Neural crest cell (in vitro differentiated cells): Measurements from ENCODE around the gene SNPH. TPM values are rescaled to one million over a fixed set of nuclear protein-coding genes. Genes with fewer than 3 reads are reported as not detected.

Source experiments
- DNase-seq: peaks from one replicate; pipeline ENCODE4 v3.0.0; 2021; ENCODE audit warnings: low read depth, mixed read lengths, low spot score
- H3K27ac Mint-ChIP-seq: one replicate; pipeline ENCODE4 v1.8.0; 2021; ENCODE audit warnings: mild to moderate bottlenecking, mixed read lengths; ENCODE audit not compliant: unreplicated experiment
- H3K27me3 Mint-ChIP-seq: 2 replicates; pipeline ENCODE4 v1.8.0; 2021; ENCODE audit warnings: low read depth, mild to moderate bottlenecking, mixed read lengths
- H3K36me3 Mint-ChIP-seq: 2 replicates; pipeline ENCODE4 v1.8.0; 2021; ENCODE audit warnings: low read depth, mild to moderate bottlenecking, mixed read lengths
- H3K4me1 Mint-ChIP-seq: 2 replicates; pipeline ENCODE4 v1.8.0; 2021; ENCODE audit warnings: mixed read lengths
- H3K4me3 Mint-ChIP-seq: one replicate; pipeline ENCODE4 v1.8.0; 2021; ENCODE audit warnings: mild to moderate bottlenecking, mixed read lengths
- H3K9me3 Mint-ChIP-seq: 2 replicates; pipeline ENCODE4 v1.8.0; 2021; ENCODE audit warnings: mixed read lengths
- total RNA-seq: library from RNA; stranded (reverse); gene quantifications from 2 replicates; pipeline ENCODE4 v1.2.1, GENCODE V29; 2021
- TF ChIP-seq, protein P1 (sequence below): fragments of 200-600 bp; sonication (generic); conservative IDR thresholded peaks from 2 replicates; pipeline ENCODE4 v1.5.0; 2021; ENCODE audit warnings: antibody characterized with exemption, mild to moderate bottlenecking

SNPH gene
- total RNA-seq, 1 donor from 2014 or later: 3.3 TPM

GRCh38 chr20:1286267-1287024 lies 20.4 kb downstream of the SNPH start:
- Mint-ChIP-seq H3K36me3 (no peaks in the 10 kb centered on the region), H3K27ac (no peak overlapping the region), H3K4me3 (no peak overlapping the region), H3K9me3 (no peaks in the 10 kb centered on the region), H3K27me3 (no peaks in the 10 kb centered on the region), H3K4me1 (peaks cover 9% of the 10 kb centered on the region)
- no peak for DNase-seq
- TF ChIP-seq, protein P1, sequence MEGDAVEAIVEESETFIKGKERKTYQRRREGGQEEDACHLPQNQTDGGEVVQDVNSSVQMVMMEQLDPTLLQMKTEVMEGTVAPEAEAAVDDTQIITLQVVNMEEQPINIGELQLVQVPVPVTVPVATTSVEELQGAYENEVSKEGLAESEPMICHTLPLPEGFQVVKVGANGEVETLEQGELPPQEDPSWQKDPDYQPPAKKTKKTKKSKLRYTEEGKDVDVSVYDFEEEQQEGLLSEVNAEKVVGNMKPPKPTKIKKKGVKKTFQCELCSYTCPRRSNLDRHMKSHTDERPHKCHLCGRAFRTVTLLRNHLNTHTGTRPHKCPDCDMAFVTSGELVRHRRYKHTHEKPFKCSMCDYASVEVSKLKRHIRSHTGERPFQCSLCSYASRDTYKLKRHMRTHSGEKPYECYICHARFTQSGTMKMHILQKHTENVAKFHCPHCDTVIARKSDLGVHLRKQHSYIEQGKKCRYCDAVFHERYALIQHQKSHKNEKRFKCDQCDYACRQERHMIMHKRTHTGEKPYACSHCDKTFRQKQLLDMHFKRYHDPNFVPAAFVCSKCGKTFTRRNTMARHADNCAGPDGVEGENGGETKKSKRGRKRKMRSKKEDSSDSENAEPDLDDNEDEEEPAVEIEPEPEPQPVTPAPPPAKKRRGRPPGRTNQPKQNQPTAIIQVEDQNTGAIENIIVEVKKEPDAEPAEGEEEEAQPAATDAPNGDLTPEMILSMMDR: no peak

DNA sequence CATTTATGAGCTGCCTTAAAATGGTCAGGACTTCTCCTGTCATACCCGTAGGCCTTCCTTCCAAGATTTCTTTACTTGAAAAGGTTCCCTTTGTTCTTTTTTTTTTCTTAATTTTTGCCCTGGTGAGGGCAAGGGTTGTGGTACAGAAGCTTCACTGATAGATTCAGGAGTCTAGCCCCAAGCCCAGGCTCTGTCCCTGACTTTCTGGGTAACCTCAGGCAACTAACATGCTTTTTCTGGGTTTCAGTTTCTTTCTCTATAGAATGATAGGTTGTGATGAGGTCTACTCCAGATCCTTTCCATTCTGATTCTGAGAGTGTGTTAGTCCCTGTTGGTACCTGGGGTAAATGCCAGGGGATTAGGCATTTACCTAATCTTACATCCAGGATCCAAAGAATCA lies 21.2 kb downstream of the SNPH start:
- no peaks in the 10 kb centered on the region for H3K36me3 Mint-ChIP-seq
- no peak overlapping the region for H3K4me3 Mint-ChIP-seq
- no peaks in the 10 kb centered on the region for H3K27me3 Mint-ChIP-seq
- peaks cover 9% of the 10 kb centered on the region for H3K4me1 Mint-ChIP-seq
- TF ChIP-seq, protein P1: no peak
- H3K9me3 Mint-ChIP-seq: no peaks in the 10 kb centered on the region
- H3K27ac Mint-ChIP-seq: no peak overlapping the region
- no peak for DNase-seq

DNA sequence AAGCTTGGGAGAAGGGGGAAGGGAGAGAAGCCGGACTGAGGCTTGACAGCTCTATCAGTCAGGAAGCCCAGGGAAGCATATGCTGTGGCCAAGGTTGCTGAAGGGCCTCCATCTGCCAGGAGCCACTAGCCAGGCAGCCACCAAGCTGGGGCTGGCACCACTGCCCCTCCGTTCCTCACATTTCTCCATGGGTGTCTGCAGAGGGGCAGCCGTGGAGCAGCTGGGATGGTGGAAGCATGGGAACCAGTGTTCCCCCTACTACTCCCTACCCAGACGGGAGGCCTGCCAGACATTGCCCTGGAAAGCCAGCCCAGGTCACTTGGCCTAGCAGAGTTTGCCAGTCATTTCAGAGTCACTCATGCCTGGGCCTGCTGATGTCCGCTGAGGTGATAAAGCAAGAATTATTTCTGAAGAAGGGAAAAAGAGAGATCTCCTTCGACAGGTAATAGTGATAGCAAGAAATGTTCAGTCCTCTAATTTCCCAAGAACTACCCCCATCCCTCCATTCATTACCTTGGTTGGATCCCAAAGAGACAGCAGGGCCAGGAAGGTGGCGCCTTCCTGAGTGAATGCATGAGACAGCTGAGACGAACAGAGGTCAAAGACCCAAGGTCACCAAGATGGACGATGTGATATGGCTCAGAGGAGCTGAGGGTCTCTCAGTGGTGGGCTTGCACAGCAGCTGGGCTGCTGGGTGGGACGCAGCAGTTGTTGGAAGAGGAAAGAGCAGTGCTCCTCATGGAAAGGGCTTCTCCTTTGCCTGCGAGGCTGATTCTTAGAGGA lies 21.9 kb downstream of the SNPH start:
- no peak overlapping the region for H3K27ac Mint-ChIP-seq

GRCh38 chr20:1291191-1291741 lies 25.2 kb downstream of the SNPH start:
- DNase-seq: no peak
- no peak overlapping the region for H3K4me3 Mint-ChIP-seq
- TF ChIP-seq, protein P1: no peak
- no peaks in the 10 kb centered on the region for H3K9me3 Mint-ChIP-seq
- H3K27ac Mint-ChIP-seq: no peak overlapping the region
- no peaks in the 10 kb centered on the region for H3K27me3 Mint-ChIP-seq
- H3K4me1 Mint-ChIP-seq: no peaks in the 10 kb centered on the region
- no peaks in the 10 kb centered on the region for H3K36me3 Mint-ChIP-seq

More for the DNA sequence above, 21.9 kb downstream of the SNPH start:
- Mint-ChIP-seq H3K36me3 (no peaks in the 10 kb centered on the region), H3K4me1 (peaks cover 9% of the 10 kb centered on the region), H3K27me3 (no peaks in the 10 kb centered on the region), H3K9me3 (no peaks in the 10 kb centered on the region), H3K4me3 (no peak overlapping the region)
- DNase-seq: no peak
- TF ChIP-seq, protein P1: no peak

GRCh38 chr20:1292620-1293019 lies 26.5 kb downstream of the SNPH start:
- no peak for DNase-seq
- Mint-ChIP-seq H3K36me3 (no peaks in the 10 kb centered on the region), H3K9me3 (no peaks in the 10 kb centered on the region), H3K27ac (peak overlapping the region; percentile 40), H3K4me3 (no peak overlapping the region), H3K4me1 (no peaks in the 10 kb centered on the region), H3K27me3 (no peaks in the 10 kb centered on the region)
- TF ChIP-seq, protein P1: no peak
